A673 (cell line): ENCODE results near the gene CAD. TPM values are rescaled to one million over a fixed set of nuclear protein-coding genes. Genes with fewer than 3 reads are reported as not detected.

Experiments used
- BruUV-seq: library from RNA; stranded (reverse); fragments of 400-500 nt; replicated peaks from 2 replicates; lab custom pipeline; 2021; lab: Mats Ljungman, UMichigan
- CTCF ChIA-PET: fragments of 300-600 bp; sonication (Branson Sonifier 250); formaldehyde crosslinking; loops from one replicate; lab custom pipeline; 2022; ENCODE audit warnings: antibody characterized with exemption; lab: Charles Lee
- POLR2A ChIA-PET: fragments of 300-600 bp; sonication (Branson Sonifier 250); formaldehyde crosslinking; loops from one replicate; lab custom pipeline; 2022; ENCODE audit warnings: antibody characterized with exemption; ENCODE audit not compliant: low non-redundant PET; lab: Charles Lee
- DNase-seq: peaks from one replicate; pipeline ENCODE4 v3.0.0-alpha.2; 2015; ENCODE audit warnings: low spot score
- H3K27ac ChIP-seq: fragments of 200-600 bp; sonication (generic); 2 replicates; pipeline ENCODE4 v1.5.1; 2016; ENCODE audit warnings: mixed run types, low read depth, mild to moderate bottlenecking, mixed read lengths, antibody characterized with exemption, low read length; ENCODE audit not compliant: poor library complexity, severe bottlenecking
- H3K27me3 ChIP-seq: fragments of 200-600 bp; sonication (generic); replicated peaks from 2 replicates; pipeline ENCODE4 v1.6.1; 2017; ENCODE audit warnings: mixed run types, low read depth, mild to moderate bottlenecking, mixed read lengths, antibody characterized with exemption, low read length; ENCODE audit not compliant: insufficient read depth, poor library complexity
- H3K36me3 ChIP-seq: fragments of 200-600 bp; sonication (generic); 2 replicates; pipeline ENCODE4 v1.6.1; 2016; ENCODE audit warnings: mixed run types, mild to moderate bottlenecking, mixed read lengths, antibody characterized with exemption, low read length; ENCODE audit not compliant: insufficient read depth, poor library complexity, severe bottlenecking
- H3K4me1 ChIP-seq: fragments of 200-600 bp; sonication (generic); 2 replicates; pipeline ENCODE4 v1.6.1; 2017; ENCODE audit warnings: mixed run types, mild to moderate bottlenecking, mixed read lengths, antibody characterized with exemption, low read length; ENCODE audit not compliant: insufficient read depth, poor library complexity, severe bottlenecking
- H3K4me3 ChIP-seq: fragments of 200-600 bp; sonication (generic); 2 replicates; pipeline ENCODE4 v1.5.1; 2016; ENCODE audit warnings: low read depth, mixed run types, mild to moderate bottlenecking, mixed read lengths, low read length; ENCODE audit not compliant: poor library complexity, severe bottlenecking
- H3K9me3 ChIP-seq: fragments of 200-600 bp; sonication (generic); 2 replicates; pipeline ENCODE4 v1.6.1; 2016; ENCODE audit warnings: mixed run types, low read depth, mild to moderate bottlenecking, mixed read lengths, antibody characterized with exemption, low read length; ENCODE audit not compliant: poor library complexity, severe bottlenecking
- EZH2 ChIP-seq: fragments of 200-600 bp; sonication (generic); IDR thresholded peaks from 2 replicates; pipeline ENCODE4 v1.6.1; 2017; ENCODE audit warnings: borderline replicate concordance, low read depth, mild to moderate bottlenecking, mixed read lengths, antibody characterized with exemption, low read length; ENCODE audit not compliant: poor library complexity, severe bottlenecking
- intact Hi-C: fragments of 100-400 bp; cut with micrococcal nuclease; formaldehyde crosslinking; loops from one replicate; pipeline ENCODE4 v1.10.0; 2022; ENCODE audit not compliant: unreplicated experiment
- total RNA-seq: library from RNA; stranded (reverse); gene quantifications from 2 replicates; pipeline ENCODE4 v1.2.3, GENCODE V29; 2021
- TF ChIP-seq, protein P1 (sequence below): fragments of 300-800, 200-600 bp; sonication (generic); conservative IDR thresholded peaks from 2 replicates; pipeline ENCODE4 v1.5.1; 2017; ENCODE audit warnings: low read depth, mild to moderate bottlenecking, antibody characterized with exemption, low read length, moderate library complexity, mixed read lengths

Gene CAD
- total RNA-seq, 1 experiment from 2014 or later: 194 TPM

DNA sequence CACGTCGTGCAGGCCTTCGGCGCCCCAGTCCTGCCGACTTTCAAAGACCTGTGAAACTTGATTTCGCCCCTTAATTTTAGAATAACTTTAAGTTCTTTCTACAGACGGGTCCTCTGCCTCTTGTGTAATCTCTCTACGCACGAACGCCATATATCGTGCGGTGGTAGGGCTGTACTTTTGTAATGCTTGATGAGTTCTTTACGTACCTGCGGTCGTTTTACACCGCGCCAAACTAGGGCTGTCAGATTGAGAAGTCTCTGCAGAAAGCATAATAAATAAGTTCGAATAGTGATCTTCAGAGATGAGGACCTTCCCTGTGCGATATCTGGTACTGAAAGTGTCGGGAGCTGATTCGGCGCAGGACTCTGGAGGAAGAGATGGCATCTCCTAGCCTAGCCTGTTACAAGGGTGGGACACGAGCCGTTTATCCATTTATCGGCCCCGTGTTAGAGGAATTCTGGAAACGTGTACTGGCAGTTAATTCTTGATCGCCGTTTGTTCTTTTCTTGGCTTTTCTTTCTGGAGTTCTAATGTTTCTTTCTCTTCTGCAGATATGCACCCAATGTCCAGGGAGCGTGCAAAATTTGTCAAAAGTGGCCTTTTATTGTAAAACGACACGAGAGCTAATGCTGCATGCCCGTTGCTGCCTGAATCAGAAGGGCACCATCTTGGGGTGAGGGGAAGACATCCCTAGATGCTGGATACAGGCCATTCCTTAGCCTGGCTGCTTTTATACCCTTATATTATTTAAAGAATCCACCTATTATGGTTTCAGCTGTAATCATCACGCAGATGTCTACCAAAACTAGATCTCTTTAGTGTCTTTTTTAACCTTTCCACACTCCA is 4.3 kb upstream of the CAD start:
- TF ChIP-seq, protein P1, sequence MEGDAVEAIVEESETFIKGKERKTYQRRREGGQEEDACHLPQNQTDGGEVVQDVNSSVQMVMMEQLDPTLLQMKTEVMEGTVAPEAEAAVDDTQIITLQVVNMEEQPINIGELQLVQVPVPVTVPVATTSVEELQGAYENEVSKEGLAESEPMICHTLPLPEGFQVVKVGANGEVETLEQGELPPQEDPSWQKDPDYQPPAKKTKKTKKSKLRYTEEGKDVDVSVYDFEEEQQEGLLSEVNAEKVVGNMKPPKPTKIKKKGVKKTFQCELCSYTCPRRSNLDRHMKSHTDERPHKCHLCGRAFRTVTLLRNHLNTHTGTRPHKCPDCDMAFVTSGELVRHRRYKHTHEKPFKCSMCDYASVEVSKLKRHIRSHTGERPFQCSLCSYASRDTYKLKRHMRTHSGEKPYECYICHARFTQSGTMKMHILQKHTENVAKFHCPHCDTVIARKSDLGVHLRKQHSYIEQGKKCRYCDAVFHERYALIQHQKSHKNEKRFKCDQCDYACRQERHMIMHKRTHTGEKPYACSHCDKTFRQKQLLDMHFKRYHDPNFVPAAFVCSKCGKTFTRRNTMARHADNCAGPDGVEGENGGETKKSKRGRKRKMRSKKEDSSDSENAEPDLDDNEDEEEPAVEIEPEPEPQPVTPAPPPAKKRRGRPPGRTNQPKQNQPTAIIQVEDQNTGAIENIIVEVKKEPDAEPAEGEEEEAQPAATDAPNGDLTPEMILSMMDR: no peak
- no peak for TF ChIP-seq EZH2
- ChIA-PET CTCF (no interaction called here), POLR2A (interaction anchor here (1.0 kb wide), 1 partner anchor 9 kb away, joined by 4 read pairs; no protein-coding TSS in a partner anchor)
- H3K4me3 ChIP-seq: peak overlapping the region; percentile 72
- H3K27me3 ChIP-seq: no peaks in the 10 kb centered on the region
- DNase-seq: peak; percentile 62
- H3K9me3 ChIP-seq: no peaks in the 10 kb centered on the region
- intact Hi-C loops: loop anchor here (1.0 kb wide), 1 partner anchor 157 kb away; the partner anchor contains the start of genes EIF2B4 and SNX17
- H3K4me1 ChIP-seq: peaks cover 49% of the 10 kb centered on the region
- peak overlapping the region; percentile 98 for H3K27ac ChIP-seq
- peaks cover 16% of the 10 kb centered on the region for H3K36me3 ChIP-seq
- BruUV-seq: TSS peak; percentile 35

DNA sequence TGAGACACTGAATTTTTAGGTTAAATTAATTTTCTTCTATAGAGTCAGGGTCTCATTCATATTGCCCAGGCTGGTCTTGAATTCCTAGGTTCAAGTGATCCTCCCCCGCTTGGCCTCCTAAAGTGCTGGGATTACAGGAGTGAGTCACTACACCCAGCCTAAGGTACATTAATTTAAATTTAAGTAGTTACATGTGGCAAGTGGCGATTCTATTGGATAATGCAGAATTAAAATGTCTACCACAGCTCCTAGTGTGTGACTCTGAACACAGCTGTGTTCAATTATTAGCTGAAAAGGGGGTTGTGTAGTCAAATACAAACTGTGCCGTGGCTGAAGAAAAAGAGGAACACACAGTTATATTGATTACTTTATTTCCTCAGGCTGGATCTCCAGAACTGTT is 2.2 kb upstream of the CAD start:
- ChIA-PET CTCF (no interaction called here), POLR2A (interaction anchor here (0.6 kb wide), 1 partner anchor 33 kb away, joined by 3 read pairs; no protein-coding TSS in a partner anchor)
- Histone ChIP-seq H3K4me1 (peaks cover 48% of the 10 kb centered on the region), H3K27me3 (no peaks in the 10 kb centered on the region), H3K36me3 (peaks cover 16% of the 10 kb centered on the region), H3K9me3 (no peaks in the 10 kb centered on the region), H3K4me3 (no peak overlapping the region), H3K27ac (peak overlapping the region; percentile 98)
- TF ChIP-seq EZH2: no peak
- TF ChIP-seq, protein P1: no peak
- intact Hi-C loops: no loop called here
- peak; percentile 79 for DNase-seq
- no TSS peak for BruUV-seq

DNA sequence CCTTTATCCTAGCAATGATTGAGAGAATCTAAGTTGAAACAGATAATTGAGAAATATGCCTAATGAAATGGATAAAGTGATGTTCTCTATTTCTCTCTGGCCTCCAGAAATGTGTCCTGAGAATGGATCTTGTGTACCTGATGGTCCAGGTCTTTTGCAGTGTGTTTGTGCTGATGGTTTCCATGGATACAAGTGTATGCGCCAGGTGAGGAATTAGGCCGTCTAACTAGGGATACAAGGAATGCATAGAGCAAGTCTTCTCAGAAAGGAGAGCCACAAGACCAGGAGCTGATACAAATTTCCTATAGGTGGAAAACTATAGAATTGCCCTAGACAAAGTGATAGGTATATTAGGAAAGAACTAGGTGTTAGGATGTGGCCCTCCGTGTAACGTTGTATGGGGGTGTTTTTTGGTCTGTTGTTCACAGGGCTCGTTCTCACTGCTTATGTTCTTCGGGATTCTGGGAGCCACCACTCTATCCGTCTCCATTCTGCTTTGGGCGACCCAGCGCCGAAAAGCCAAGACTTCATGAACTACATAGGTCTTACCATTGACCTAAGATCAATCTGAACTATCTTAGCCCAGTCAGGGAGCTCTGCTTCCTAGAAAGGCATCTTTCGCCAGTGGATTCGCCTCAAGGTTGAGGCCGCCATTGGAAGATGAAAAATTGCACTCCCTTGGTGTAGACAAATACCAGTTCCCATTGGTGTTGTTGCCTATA is 592 bp upstream of the CAD start:
- POLR2A ChIA-PET: no interaction called here
- BruUV-seq: no TSS peak
- no peaks in the 10 kb centered on the region for H3K9me3 ChIP-seq
- peak overlapping the region; percentile 98 for H3K27ac ChIP-seq
- H3K4me1 ChIP-seq: peaks cover 62% of the 10 kb centered on the region
- H3K27me3 ChIP-seq: no peaks in the 10 kb centered on the region
- H3K36me3 ChIP-seq: peaks cover 23% of the 10 kb centered on the region
- intact Hi-C loops: no loop called here
- CTCF ChIA-PET: no interaction called here
- H3K4me3 ChIP-seq: peak overlapping the region; percentile 61
- no peak for DNase-seq
- TF ChIP-seq, protein P1: no peak
- TF ChIP-seq EZH2: no peak
